Activated T-helper 1 cell treated with anti-CD3 and anti-CD28 coated beads, Interleukin-12 subunit alpha, Interleukin-12 subunit beta, Interleukin-2, Interleukin-4 antibody, amounts not matched to agents 30 ng/mL and 10 ng/mL and 1 ng/mL, durations not matched to agents 14 hours and 24 hours and 36 hours (primary cell): ENCODE results near the gene MLKL. TPM values are rescaled to one million over a fixed set of nuclear protein-coding genes. Genes with fewer than 3 reads are reported as not detected.
"Not testable (repeated sequence)": the region's sequence is repeated elsewhere in the genome, so short reads cannot be mapped to it uniquely, and the experiment has no call there.

Experiments used
- DNase-seq: peaks from one replicate; pipeline ENCODE4 v3.0.0; 2021; ENCODE audit warnings: low spot score
- H3K27ac Mint-ChIP-seq: one replicate; pipeline ENCODE4 v1.8.0; 2021; ENCODE audit warnings: mild to moderate bottlenecking, mixed read lengths
- H3K27me3 Mint-ChIP-seq: one replicate; pipeline ENCODE4 v1.8.0; 2022; ENCODE audit warnings: mild to moderate bottlenecking, moderate library complexity, mixed read lengths; ENCODE audit not compliant: insufficient read depth
- H3K36me3 Mint-ChIP-seq: one replicate; pipeline ENCODE4 v1.8.0; 2021; ENCODE audit warnings: low read depth, mixed read lengths
- H3K4me1 Mint-ChIP-seq: one replicate; pipeline ENCODE4 v1.8.0; 2021; ENCODE audit warnings: low read depth, mixed read lengths
- H3K4me3 Mint-ChIP-seq: one replicate; pipeline ENCODE4 v1.8.0; 2021; ENCODE audit warnings: mild to moderate bottlenecking, moderate library complexity, mixed read lengths
- H3K9me3 Mint-ChIP-seq: one replicate; pipeline ENCODE4 v1.8.0; 2021; ENCODE audit warnings: mixed read lengths
- intact Hi-C: fragments of 100-400 bp; cut with micrococcal nuclease; formaldehyde crosslinking; loops from one replicate; pipeline ENCODE4 v1.15.1; 2024
- total RNA-seq: library from RNA; stranded (reverse); gene quantifications from 2 replicates; pipeline ENCODE4 v1.2.3, GENCODE V29; 2022

MLKL gene
- total RNA-seq, 1 donor from 2014 or later = 23.9 TPM

GRCh38 chr16:74725651-74726455, 25.2 kb upstream of the MLKL start:
- no peak for DNase-seq
- Mint-ChIP-seq H3K9me3 (peaks cover 18% of the 10 kb centered on the region), H3K27ac (no peak overlapping the region), H3K27me3 (no peaks in the 10 kb centered on the region), H3K4me1 (peaks cover 4% of the 10 kb centered on the region), H3K36me3 (peaks cover 2% of the 10 kb centered on the region), H3K4me3 (no peak overlapping the region)
- intact Hi-C loops = loop anchor here (1.0 kb wide), 1 partner anchor 17 kb away; no protein-coding TSS in a partner anchor

GRCh38 chr16:74724820-74725549, 24.3 kb upstream of the MLKL start:
- Mint-ChIP-seq H3K36me3 (peaks cover 2% of the 10 kb centered on the region), H3K4me1 (no peaks in the 10 kb centered on the region), H3K9me3 (peaks cover 18% of the 10 kb centered on the region), H3K27ac (no peak overlapping the region), H3K27me3 (no peaks in the 10 kb centered on the region), H3K4me3 (no peak overlapping the region)
- no peak for DNase-seq
- intact Hi-C loops = no loop called here

- Mint-ChIP-seq H3K4me3 (no peak overlapping the region), H3K27ac (no peak overlapping the region), H3K4me1 (no peaks in the 10 kb centered on the region), H3K9me3 (peaks cover 18% of the 10 kb centered on the region), H3K27me3 (no peaks in the 10 kb centered on the region), H3K36me3 (peaks cover 2% of the 10 kb centered on the region)
- no peak for DNase-seq
- intact Hi-C loops = no loop called here
These were observed 22.6 kb upstream of the MLKL start for GRCh38 chr16:74723256-74723655.

- H3K27ac Mint-ChIP-seq, intact Hi-C loops, H3K4me1 Mint-ChIP-seq, DNase-seq, H3K27me3 Mint-ChIP-seq, H3K4me3 Mint-ChIP-seq, H3K36me3 Mint-ChIP-seq: not testable (repeated sequence)
- peaks cover 13% of the 10 kb centered on the region for H3K9me3 Mint-ChIP-seq
These were observed 21.5 kb upstream of the MLKL start for GRCh38 chr16:74722156-74722555.

GRCh38 chr16:74721716-74722115, 21.1 kb upstream of the MLKL start:
- no peak for DNase-seq
- Mint-ChIP-seq H3K4me3 (no peak overlapping the region), H3K27me3 (no peaks in the 10 kb centered on the region), H3K9me3 (peaks cover 9% of the 10 kb centered on the region), H3K4me1 (no peaks in the 10 kb centered on the region), H3K27ac (no peak overlapping the region), H3K36me3 (peaks cover 2% of the 10 kb centered on the region)
- intact Hi-C loops = no loop called here

GRCh38 chr16:74720579-74720978, 19.9 kb upstream of the MLKL start:
- Mint-ChIP-seq H3K4me1 (no peaks in the 10 kb centered on the region), H3K9me3 (no peaks in the 10 kb centered on the region), H3K4me3 (no peak overlapping the region), H3K27ac (no peak overlapping the region), H3K36me3 (no peaks in the 10 kb centered on the region), H3K27me3 (no peaks in the 10 kb centered on the region)
- intact Hi-C loops = no loop called here
- no peak for DNase-seq

GRCh38 chr16:74718741-74719610, 18.3 kb upstream of the MLKL start:
- DNase-seq = no peak
- H3K4me1 Mint-ChIP-seq = no peaks in the 10 kb centered on the region
- H3K9me3 Mint-ChIP-seq = no peaks in the 10 kb centered on the region
- no peak overlapping the region for H3K4me3 Mint-ChIP-seq
- no peaks in the 10 kb centered on the region for H3K36me3 Mint-ChIP-seq
- H3K27ac Mint-ChIP-seq = no peak overlapping the region
- no peaks in the 10 kb centered on the region for H3K27me3 Mint-ChIP-seq
- intact Hi-C loops = no loop called here

- no peak for DNase-seq
- Mint-ChIP-seq H3K4me1 (no peaks in the 10 kb centered on the region), H3K36me3 (no peaks in the 10 kb centered on the region), H3K27ac (no peak overlapping the region), H3K9me3 (no peaks in the 10 kb centered on the region), H3K4me3 (no peak overlapping the region), H3K27me3 (no peaks in the 10 kb centered on the region)
- intact Hi-C loops = no loop called here
These were observed 17.5 kb upstream of the MLKL start for GRCh38 chr16:74718140-74718539.

- Mint-ChIP-seq H3K4me1 (no peaks in the 10 kb centered on the region), H3K4me3 (no peak overlapping the region)
- no peak for DNase-seq
These were observed 16.7 kb upstream of the MLKL start for GRCh38 chr16:74717367-74717766.

GRCh38 chr16:74716355-74716754, 15.7 kb upstream of the MLKL start:
- Mint-ChIP-seq H3K27ac (no peak overlapping the region), H3K27me3 (no peaks in the 10 kb centered on the region), H3K36me3 (no peaks in the 10 kb centered on the region), H3K4me3 (no peak overlapping the region), H3K9me3 (no peaks in the 10 kb centered on the region), H3K4me1 (no peaks in the 10 kb centered on the region)
- no peak for DNase-seq
- intact Hi-C loops = no loop called here

More at GRCh38 chr16:74717367-74717766, 16.7 kb upstream of the MLKL start:
- Mint-ChIP-seq H3K36me3 (no peaks in the 10 kb centered on the region), H3K27me3 (no peaks in the 10 kb centered on the region), H3K27ac (no peak overlapping the region), H3K9me3 (no peaks in the 10 kb centered on the region)
- intact Hi-C loops = no loop called here

GRCh38 chr16:74713876-74714275, 13.2 kb upstream of the MLKL start:
- no peaks in the 10 kb centered on the region for H3K36me3 Mint-ChIP-seq
- intact Hi-C loops = no loop called here
- no peaks in the 10 kb centered on the region for H3K27me3 Mint-ChIP-seq
- H3K4me3 Mint-ChIP-seq = no peak overlapping the region
- H3K4me1 Mint-ChIP-seq = peaks cover 7% of the 10 kb centered on the region
- DNase-seq = no peak
- H3K27ac Mint-ChIP-seq = no peak overlapping the region
- no peaks in the 10 kb centered on the region for H3K9me3 Mint-ChIP-seq

GRCh38 chr16:74713325-74713724, 12.7 kb upstream of the MLKL start:
- no peak for DNase-seq
- Mint-ChIP-seq H3K36me3 (no peaks in the 10 kb centered on the region), H3K4me1 (peaks cover 7% of the 10 kb centered on the region), H3K27me3 (no peaks in the 10 kb centered on the region), H3K27ac (no peak overlapping the region), H3K9me3 (no peaks in the 10 kb centered on the region), H3K4me3 (no peak overlapping the region)
- intact Hi-C loops = no loop called here

- DNase-seq = no peak
- Mint-ChIP-seq H3K36me3 (no peaks in the 10 kb centered on the region), H3K9me3 (no peaks in the 10 kb centered on the region), H3K27ac (no peak overlapping the region), H3K4me1 (peaks cover 7% of the 10 kb centered on the region), H3K4me3 (no peak overlapping the region), H3K27me3 (no peaks in the 10 kb centered on the region)
- intact Hi-C loops = no loop called here
These were observed 11.3 kb upstream of the MLKL start for GRCh38 chr16:74711938-74712337.
